GM12865 (cell line): ENCODE results near the gene OMG.
A peak's percentile ranks its signal among the peaks of the same experiment; 100 is the strongest.

ENCODE experiments used
- DNase-seq: peaks from one replicate; pipeline ENCODE4 v3.0.0; 2010; ENCODE audit warnings: low read depth
- H3K4me3 ChIP-seq: 2 replicates; pipeline ENCODE4 v1.5.1; 2011; ENCODE audit warnings: mild to moderate bottlenecking, low read depth, low read length, control low read depth
- CTCF ChIP-seq: IDR thresholded peaks from 2 replicates; pipeline ENCODE4 v1.5.1; 2011; ENCODE audit warnings: low read length, control low read depth, low read depth, inconsistent platforms; ENCODE audit not compliant: insufficient read depth; ENCODE audit errors: missing control alignments

The OMG gene

DNA sequence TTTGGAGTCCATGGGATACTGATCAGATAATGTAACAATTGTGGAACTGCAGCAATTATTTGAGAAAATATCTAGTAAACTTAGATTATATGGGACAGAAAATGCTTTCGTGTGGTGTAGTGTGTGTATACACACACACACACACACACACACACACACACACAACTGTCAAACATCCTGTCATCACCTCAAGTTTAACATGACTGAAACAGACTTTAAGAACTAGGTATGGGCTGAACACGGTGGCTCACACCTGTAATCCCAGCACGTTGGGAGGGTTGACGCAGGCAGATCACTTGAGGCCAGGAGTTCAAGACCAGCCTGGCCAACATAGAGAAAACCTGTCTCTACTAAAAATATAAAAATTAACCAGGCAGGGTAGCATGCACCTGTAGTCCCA is 24.9 kb upstream of the OMG start:
- peak overlapping the region; percentile 85; the same call in 1 of the 2 replicates for H3K4me3 ChIP-seq
- no peak for TF ChIP-seq CTCF
- no peak for DNase-seq

DNA sequence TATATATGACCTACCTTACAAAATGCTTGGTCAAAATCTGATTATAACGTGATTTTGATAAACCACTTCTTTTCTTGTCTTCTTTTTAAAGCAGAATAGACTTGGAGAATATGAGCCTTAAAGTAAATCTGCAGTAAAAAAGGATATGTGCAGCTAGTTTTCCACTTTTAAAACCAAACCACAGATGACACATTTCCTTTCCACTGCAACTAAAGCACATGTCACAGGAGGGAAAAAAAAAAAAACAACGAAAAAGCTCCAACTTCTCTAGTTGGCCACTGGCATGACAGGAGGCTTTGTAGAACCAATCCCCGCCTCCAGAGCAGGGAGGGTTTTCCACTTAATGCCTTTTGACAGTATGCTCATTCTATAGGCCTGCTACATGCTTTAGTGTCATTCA is 24.4 kb upstream of the OMG start, which contains the start of gene EVI2A:
EVI2A (minus strand) TSS at position 142 of the 400 bp plus-strand sequence. CDS start 2,609 bp downstream, outside the sequence.
- DNase-seq = peak; percentile 84
- TF ChIP-seq CTCF = no peak
- H3K4me3 ChIP-seq = peak within 1 kb of the TSS; percentile 85

GRCh38 chr17:31320791-31321190 is 23.8 kb upstream of the OMG start:
- TF ChIP-seq CTCF = no peak
- peak overlapping the region; percentile 85 for H3K4me3 ChIP-seq
- DNase-seq = peak; percentile 33

DNA sequence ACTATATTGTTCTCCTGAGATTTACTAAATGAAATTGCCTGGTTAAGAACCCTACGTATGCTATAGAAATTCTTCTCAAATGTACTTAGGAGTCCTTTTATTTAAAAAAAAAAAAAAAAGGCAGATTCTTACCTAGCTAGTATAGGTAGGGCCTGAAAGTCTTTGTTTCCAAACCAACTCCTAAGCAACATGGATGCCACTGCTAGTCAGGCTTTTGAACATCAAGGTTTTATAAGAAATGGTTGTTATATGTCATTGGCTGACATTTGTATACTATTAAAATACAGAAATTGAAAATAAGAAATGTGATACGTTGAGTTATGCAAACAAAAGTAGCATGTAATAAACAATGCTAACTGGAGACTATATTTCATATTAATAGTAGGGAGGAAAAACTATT is 23.2 kb upstream of the OMG start:
- peak; percentile 30 for DNase-seq
- peak overlapping the region; percentile 85 for H3K4me3 ChIP-seq
- TF ChIP-seq CTCF = no peak

GRCh38 chr17:31318851-31319661 is 22.0 kb upstream of the OMG start:
- TF ChIP-seq CTCF = no peak
- peak overlapping the region; percentile 85 for H3K4me3 ChIP-seq
- DNase-seq = peak; percentile 85

DNA sequence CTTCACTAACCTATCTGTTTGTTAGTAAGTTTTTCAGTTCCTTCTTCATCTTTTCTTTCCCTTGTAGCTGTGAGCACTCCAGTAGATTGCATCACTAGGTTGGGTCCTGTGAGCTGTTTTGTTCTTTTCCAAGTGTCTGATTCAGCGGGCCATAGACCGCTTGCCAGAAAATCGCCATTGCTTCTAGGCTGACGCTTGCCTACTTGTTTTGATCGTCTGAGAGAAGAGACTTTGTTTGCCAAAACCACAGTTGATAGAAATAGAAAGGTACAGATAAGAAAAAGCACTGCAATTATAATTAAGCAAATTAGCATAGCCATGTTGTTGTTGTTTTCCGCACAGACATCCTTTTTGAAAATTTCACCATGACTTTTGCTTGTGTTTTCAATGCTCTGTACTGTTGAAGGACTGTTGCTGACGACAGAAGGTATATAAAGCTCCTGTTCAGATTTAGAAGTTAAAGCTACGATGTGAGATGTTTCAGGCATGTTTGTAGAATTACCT is 21.3 kb upstream of the OMG start:
- no peak for TF ChIP-seq CTCF
- peak overlapping the region; percentile 85 for H3K4me3 ChIP-seq
- DNase-seq = peak; percentile 84
